Stimulated activated CD4-positive, alpha-beta T cell treated with anti-CD3 and anti-CD28 coated beads, Interleukin-2, amount 100 ng/mL, for 24 hours (primary cell): ENCODE measurements around the gene SESTD1.

Experiments used
- DNase-seq, 2 donors: peaks; one replicate each; pipeline ENCODE4 v3.0.0-alpha.2; 2020

The SESTD1 gene

DNA sequence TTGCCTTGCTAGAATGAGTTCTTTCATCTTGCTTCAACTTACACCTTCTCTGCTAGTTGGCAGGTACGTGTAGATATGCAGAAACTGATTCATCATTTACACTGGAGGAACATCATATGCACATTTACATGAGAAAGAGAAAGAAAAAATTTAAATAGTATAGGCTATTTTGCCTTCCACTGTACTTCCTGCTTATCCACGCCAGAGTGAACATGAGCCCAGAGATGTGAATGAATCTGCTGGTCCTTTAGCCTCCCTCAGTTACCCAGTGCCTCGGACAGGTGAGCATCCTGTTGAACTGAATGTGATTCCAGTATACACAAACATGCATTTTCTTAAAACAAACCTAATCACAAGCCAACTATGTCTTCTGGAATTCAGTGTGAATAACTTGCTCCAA, 83.6 kb downstream of the SESTD1 start:
- DNase-seq = no peak

DNA sequence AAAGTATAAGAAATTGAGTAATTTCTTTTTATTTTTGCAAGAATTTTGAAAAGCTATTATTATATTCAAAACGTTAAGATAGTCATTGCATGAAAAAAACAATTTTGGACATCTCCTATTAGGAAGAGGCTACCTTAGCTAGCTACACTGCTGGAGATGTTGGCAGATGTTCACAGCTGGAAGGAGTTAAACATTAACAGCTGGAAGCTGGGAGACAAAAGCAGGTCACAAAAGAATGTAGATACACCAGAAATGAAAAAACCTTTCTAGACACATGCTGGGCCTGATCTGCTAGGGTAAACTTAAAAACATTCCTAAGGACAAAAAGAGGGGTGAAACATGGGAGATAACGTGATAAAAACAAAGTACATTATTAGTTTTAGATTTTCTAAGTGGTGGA, 84.4 kb downstream of the SESTD1 start:
- no peak for DNase-seq

DNA sequence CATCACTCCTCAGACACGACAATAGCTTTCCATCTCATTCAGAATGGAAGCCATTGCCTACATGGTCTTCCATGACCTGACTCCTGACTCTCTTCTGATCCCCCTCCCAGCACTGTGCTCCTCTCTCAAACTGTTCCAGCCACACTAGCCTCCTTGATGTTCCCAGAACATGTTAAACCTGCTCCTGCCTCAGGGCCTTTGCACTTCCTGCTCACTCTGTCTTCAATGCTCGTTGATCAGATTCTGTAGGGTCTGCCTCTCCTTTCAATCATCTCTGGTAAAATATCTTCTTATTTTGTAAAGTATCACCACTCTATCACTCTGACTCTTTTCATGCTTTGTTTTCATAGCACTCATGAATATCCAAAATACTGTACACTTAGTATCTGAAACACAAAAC, 84.9 kb downstream of the SESTD1 start:
- DNase-seq = no peak

DNA sequence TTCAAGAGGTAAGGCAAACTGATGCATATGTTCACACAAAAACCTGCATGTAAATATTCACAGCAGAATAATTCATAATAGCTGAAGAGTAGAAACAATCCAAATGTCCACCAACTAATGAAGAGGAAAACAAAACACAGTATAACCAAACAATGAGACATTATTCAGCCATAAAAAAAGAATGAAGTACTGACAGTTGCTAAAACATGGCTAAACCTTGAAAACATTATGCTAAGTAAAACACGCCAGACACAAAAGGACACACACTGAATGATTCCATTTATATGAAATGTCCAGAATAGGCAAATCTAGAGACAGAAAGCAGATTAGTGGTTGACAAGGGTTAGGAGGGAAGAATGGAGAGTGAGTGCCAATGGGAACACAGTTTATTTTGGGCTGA, 86.9 kb downstream of the SESTD1 start:
- DNase-seq = no peak

DNA sequence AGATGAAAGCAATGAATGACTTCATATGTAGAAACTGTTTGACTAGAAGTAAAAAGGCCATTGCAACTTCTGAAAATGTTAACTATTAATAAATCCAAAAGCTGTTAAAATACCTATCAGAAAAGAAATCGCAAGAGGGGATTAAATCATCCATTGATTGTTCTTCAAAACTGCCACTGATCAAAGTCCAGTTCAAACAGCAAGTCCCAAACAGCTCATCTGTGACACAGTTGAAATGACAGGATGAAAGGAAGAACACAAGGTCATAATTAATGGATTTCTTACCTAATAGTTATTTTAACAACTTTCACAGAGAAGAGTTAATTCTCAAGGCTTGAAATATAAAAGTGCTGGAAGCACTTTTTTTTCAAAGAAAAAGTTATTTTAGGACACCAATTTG, 90.4 kb downstream of the SESTD1 start:
- DNase-seq = no peak

DNA sequence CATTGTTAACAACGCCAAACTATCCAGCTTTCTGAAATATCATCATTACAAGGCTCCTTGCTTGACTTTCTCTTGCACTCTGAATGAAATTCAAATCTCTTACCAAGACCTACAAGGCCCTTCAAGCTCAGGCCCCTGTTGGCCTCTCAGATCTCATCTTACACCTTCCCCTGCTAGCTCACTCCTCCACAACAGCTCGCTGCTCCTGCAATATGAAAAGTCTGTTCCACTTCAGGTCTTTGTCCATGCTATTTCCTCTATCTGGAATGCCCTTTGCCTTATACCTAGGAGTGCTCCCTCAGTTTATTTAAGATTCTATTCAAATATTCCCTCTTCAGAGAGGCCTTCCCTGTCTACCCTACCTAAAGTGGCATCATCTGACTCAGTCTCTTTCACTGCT, 91.7 kb downstream of the SESTD1 start:
- no peak for DNase-seq

DNA sequence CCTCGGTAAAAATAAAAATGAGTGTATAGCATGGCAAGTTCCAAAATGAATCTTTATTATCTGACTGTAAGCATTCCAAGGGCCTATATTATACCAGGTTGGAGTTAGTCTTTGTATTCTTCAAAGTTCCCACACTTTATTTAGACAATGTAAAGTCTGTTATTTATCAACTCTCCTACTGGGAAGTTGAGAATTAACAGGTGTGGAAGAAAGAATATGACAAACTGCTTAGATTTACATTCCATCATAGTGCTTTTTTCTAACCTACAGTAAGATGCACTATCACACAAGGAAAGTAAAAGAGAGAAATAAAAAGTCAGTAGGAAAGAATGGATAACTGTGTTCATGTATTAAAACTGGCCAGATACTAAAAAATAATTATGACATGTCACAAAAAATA, 93.3 kb downstream of the SESTD1 start:
- DNase-seq = no peak

DNA sequence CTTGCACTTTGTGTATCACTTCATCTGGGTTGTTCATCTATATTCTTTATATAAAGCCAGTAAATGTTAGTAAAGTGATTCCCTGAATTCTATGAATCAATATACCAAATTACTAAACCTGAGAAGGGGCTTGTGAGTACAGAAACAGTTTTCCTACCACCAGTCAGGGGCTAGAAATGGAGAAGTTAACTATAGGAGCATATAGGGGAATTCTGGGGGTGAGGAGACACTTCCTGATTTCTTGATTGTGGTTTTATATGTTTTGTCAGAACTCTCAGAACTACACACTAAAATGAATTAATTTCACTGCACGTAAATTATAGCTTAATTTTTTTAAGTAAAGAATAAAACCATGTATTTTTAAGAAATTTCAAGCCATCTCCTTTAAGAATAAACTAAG, 93.7 kb downstream of the SESTD1 start:
- DNase-seq = no peak

DNA sequence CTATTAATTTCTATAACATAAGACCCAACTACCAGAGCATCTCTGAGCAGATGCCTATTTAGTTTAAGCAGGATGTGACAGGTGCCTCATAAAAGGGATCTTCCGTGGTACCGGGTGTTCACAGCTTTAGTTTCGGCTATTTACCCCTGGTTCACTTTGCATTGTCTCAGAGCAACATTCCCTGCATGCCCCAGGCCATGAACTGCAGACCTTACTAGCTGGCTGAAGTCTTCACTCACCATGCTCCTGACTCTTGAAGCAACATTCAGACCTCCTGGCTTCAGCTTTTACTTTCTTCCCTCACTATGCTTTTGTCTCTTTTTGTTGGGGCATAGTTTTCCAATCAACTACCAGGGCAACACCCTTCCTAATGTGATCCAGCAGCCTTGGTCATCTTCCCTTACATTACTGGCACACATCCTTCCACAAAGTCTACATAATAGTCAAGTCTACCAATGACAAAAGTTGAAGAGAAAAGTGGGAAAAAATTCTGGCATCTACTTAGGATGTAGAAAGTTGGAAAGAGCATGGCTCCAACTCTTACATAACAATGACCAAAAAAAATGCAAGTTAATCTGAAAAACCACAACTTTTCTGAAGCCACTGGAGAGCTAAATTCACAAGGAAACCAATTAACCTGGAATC, 99.2 kb downstream of the SESTD1 start:
- no peak for DNase-seq

DNA sequence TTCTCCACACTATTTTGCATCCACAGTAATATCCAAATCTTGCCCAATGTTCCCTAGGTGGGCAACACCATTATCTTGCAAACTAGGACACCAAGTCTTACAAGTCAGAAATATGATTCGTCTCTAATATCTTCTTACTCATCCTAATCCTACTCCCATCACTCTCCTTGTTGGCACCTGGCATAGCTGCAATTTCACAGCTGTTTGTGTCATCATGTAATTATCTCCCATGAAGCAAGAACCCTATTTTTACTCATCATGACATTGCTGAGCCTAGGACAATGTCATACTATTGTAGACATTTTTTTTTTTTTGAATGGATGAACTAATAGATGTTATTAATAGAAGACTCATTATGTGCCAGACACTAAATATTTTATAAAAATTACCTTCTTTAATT, 123.4 kb downstream of the SESTD1 start:
- DNase-seq = no peak

DNA sequence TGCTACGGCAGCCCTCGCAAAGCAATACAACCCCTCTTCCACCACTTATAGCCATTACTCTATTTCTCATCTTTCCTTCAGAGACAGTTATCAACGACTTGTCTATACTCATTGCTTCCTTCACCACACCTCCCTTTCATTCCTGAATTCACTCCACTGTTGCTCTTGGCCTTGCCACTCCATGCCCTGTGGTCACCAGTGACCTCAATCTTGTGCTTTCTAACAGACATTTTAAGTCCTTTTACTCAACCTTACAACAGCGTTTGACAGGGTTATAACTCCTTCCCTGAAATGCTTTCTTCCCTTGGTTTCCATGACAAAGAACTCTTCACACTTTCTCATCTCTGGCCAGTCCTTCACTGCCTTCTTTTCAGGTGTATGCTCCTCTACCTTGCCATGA, 124.1 kb downstream of the SESTD1 start:
- no peak for DNase-seq

DNA sequence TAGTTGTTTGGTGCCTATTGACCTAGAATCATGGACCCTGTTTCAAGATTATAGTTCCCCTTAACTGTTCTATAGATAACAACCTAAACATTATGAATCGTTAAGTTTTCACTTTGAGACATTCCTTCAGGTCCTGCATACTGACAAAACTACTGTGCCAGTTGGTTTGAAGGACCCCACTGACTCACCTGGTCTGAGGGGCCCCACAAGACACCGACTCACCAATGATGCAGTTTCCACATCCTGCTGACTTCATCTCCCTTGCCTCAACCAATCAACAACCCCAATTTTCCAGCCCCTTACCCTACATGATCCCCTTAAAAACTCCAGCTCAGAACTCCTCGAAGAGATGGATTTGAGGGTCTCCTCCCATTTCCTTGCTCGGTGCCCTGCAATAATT, 125.1 kb downstream of the SESTD1 start:
- peak in 1 of 2 donors; percentile 3 for DNase-seq

DNA sequence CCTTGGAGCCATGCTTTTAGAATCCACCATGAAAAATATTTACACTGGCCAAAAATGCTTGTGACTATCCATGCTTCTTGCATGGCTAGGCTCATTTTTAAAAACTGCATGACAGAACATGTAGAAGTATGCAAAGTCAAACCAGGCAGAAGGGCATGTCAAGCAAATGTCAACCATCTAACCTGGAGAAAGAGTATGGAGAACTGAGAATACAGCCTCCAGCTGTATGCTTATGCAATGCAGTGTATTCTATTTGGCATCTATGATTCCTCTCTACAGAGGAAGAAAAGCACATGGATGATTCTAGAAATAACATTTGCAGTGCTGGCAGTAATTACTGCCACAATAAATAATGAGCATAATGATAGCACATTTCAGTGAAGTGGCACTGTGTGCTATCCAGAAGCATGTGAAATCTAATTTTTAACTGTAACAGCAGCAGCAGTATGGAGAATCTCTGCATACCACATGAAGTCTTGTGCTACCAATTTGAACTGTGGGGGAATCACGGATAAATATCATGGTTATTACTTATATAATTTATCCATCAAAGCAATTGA, 127.4 kb downstream of the SESTD1 start:
- DNase-seq = no peak

DNA sequence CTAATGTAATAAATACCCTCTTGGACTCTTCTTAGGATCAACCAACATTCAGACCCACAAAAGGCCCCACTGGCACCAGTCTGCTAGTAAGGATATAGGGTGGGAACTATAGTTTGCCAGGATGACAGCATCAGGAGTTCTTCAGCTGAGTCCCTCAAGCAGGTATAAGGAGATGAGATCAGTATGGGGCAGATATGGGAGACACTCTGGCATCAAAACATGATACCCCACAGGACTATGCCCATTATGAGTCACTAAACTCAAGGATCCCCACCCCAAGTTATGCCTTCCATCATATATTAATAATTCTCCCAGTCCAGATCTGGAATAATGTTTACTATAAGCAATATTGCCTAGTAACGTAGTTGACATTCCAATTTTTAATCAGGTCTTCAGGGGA, 131.6 kb downstream of the SESTD1 start:
- no peak for DNase-seq

DNA sequence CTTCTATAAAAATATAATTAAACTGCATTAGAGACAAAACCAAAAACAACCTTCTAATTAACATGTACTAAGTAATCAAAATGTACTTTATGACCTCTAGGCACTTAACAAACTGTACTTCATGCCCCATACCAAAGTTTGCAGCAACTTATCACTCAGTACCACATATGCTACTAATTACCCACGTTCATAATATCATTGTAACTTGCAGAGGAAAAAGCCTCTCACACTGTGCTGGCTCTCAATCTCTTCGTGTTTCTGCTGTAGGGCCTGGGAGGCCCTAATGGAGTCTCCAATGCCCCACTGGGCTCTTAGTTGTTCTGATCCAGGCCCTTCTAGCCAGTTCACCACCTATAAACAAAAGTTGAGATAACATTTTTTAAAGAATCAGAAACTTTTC, 132.6 kb downstream of the SESTD1 start:
- no peak for DNase-seq

DNA sequence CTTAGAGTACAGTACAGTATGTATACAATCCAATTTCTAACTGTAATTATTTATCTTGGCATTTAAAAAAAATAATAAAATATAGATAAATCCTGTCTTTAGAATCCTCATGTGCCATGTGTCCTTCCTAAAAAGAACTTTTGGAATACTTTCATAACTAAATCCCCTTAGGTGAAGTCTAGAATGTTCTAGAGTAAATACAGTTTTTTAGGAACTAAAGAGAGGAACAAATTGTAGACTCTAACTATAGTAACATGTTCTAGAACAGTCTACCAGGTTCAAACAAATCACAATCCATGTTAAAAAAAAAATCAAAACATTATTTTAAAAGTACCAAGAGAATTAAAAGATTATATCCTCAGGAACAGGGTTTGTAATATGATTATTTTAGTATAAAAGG, 134.1 kb downstream of the SESTD1 start:
- no peak for DNase-seq

DNA sequence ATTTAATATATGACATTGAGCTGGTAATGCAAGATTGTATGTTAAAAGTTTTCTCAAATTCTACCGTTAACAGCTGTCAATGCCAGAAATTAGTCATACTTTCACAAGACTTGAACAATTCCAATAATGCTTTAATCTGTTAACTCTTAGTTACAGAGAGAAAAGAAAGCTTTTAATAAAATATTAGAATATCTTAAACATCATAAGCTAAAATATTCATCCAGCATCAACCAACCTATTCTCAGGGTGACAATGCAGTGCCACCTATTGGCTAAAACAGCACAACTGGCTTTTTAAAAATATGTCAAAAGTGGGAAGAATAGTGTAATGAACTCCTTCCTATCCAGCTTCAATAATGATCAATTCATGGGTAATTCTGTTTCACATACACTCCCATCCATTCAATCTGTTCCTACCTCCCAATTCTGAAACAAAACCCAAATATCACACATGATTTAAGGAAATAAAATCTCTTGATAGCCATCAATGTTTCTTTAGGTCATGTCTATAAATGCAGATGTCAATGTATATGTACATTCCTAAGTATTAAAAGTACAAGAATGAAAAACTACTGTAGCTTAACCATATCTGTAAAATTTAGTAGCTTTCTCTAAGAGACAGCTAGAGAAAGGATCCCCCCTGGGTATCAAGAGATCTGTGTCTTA, 134.9 kb downstream of the SESTD1 start:
- no peak for DNase-seq

DNA sequence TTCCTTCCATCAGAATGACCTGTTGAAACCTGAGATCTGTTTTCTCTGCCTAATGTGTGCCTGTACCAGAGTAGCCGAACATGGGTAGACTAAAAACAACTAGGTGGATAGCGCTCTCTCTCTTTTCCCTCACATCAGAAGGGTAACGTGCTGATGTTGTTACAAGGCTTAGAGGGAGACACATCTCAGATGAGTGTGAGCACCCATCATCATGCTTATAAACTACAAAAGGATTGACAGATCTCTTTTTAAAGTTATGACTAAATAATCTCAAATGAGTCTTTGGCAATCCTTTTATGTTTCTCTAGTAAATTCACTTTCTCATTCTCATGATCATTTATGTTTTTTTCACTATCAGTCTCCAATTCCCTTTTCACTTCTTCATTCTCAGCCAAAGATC, 139.2 kb downstream of the SESTD1 start:
- DNase-seq = no peak

DNA sequence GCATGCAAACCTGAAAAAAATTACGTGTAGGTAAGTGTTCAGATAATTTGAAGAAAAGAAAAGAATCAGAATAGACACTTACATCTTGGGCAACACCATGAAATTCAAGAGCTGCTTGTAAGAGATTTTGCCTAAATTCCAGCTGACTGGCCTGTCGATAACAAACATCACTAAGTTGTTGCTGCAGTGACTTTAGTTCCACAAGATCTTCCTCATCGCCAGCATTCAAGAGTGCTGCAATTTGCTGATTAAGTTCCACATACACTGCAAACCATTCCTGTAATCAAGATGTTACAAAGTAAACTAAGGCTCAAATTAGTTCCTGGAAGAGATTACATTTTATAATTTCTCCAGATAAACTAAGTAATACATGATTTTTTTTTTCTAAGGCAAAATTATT, 140.3 kb downstream of the SESTD1 start:
- DNase-seq = no peak

DNA sequence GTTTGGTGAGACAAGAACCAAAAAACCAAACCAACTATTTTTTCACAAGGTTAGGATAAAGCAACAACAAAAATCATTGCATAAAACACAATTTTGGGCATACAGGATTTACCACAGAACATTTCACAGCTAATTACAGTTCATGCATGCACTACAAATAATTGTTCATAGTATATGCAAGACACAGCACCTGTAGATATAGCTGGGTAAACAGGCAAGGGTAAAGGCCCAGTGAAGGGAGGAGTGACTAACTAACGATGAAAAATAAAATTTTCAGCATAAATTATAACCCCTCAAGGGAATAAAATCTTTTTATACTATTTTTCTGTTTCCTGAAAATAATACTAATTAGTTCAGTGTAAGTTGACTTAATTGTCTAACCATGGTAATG, 141.4 kb downstream of the SESTD1 start:
- DNase-seq = no peak

DNA sequence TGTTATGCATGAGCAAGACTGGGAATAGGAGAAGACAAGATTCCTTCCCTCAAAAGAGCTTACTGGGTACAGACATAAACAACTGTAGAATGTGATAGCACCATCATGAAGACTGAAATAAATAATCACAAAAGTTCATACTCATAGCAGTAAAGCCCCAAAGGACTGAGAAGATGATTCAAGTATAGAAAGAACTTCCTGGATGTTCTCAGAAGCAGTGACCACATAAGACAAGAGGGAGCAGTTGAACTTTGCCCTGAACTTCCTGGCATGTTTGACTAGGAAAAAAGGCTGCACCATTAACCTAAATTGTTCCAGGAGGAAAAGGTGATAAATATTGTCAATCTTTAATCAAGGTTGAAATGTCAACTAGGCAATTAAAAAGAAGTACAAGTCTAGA, 156.9 kb downstream of the SESTD1 start:
- no peak for DNase-seq

DNA sequence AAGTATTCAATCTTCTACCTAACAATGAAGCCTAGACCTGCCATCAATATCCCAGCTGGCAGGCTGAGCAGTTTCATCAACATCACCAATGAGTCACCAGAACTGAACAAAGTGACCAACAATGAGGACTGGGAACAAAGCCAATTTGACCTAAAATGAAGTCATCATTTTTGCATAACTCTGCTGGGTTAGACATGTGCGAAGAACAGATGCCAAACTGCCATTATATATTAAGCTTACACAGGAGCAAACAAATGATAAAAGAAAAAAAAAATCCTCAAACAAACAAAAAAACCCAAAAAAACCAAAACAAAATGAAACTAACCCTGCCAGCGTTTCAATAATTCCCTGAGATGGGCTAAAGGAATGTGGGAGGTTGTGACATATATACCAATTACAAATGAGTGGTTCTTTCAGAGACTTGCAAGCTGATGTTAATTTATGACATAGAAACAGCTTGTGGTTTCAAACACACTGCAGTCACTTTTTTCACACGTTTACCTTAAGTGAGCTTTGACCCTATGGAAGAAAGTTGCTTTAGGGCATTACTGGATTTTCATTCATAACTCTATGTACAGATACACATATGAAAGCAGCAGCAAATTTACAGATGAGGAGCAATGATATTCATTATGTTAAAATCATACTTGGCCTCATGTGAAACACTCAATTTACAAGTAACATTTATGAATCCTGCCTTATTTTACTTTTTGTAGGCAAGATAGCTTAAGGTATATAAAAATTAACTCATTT, 157.8 kb downstream of the SESTD1 start:
- no peak for DNase-seq

DNA sequence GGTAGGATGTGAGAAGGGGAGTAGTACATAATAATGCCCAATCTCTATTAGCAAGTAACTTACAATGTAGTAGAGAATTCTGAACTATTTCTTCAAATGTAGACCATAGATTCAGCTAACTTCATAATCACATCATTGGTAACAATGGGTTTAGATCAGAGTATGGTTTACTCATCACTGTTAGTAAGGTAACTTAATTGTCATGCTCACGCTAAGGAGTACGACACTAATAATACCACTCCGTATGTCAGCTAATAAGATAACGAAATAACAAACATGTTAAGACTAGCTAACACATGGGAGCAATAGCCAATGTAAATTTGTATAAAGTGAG, 158.3 kb downstream of the SESTD1 start:
- DNase-seq = no peak

DNA sequence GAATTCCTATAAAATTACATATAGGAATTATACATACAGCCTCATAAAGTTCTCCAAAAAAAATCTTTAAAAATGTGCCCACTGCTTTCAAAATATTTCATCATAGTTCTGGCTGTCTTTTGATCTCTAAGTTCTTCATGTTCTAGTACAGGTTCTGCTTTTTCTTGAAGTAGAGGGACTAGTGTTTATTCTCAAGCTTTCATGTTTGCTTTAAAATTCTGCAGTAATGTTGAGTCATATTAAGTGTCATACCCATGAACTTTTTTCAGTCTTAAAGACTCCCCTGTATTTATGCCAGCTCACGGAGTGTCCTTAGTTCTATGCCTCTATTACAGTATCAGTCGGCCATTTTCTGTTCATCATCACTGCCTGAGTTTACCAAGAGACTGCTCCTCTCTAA, 159.9 kb downstream of the SESTD1 start:
- DNase-seq = no peak
